Osteocyte (in vitro differentiated cells): ENCODE results near the gene DBP. TPM values are rescaled to one million over a fixed set of nuclear protein-coding genes. Genes with fewer than 3 reads are reported as not detected.

Experiments
- DNase-seq: peaks from one replicate; pipeline ENCODE4 v3.0.0; 2021; ENCODE audit warnings: mixed read lengths; ENCODE audit not compliant: unreplicated experiment; ENCODE audit errors: extremely low spot score
- H3K27ac Mint-ChIP-seq: one replicate; pipeline ENCODE4 v1.8.0; 2021; ENCODE audit warnings: mild to moderate bottlenecking, mixed read lengths; ENCODE audit not compliant: unreplicated experiment
- H3K27me3 Mint-ChIP-seq: one replicate; pipeline ENCODE4 v1.8.0; 2021; ENCODE audit warnings: mixed read lengths; ENCODE audit not compliant: unreplicated experiment
- H3K36me3 Mint-ChIP-seq: one replicate; pipeline ENCODE4 v1.8.0; 2021; ENCODE audit warnings: mixed read lengths; ENCODE audit not compliant: unreplicated experiment
- H3K4me1 Mint-ChIP-seq: one replicate; pipeline ENCODE4 v1.8.0; 2021; ENCODE audit warnings: mixed read lengths; ENCODE audit not compliant: unreplicated experiment
- H3K4me3 Mint-ChIP-seq: one replicate; pipeline ENCODE4 v1.8.0; 2021; ENCODE audit warnings: mild to moderate bottlenecking, moderate library complexity, mixed read lengths; ENCODE audit not compliant: unreplicated experiment
- H3K9me3 Mint-ChIP-seq: one replicate; pipeline ENCODE4 v1.8.0; 2021; ENCODE audit warnings: mixed read lengths; ENCODE audit not compliant: unreplicated experiment
- total RNA-seq: library from RNA; stranded (reverse); gene quantifications from 2 replicates; pipeline ENCODE4 v1.2.1, GENCODE V29; 2021
- TF ChIP-seq, protein P1 (sequence below): fragments of 200-600 bp; sonication (generic); IDR thresholded peaks from 2 replicates; pipeline ENCODE4 v1.5.0; 2021; ENCODE audit warnings: antibody characterized with exemption, mild to moderate bottlenecking, moderate library complexity

The DBP gene
- total RNA-seq, 1 donor from 2014 or later, result 20.3 TPM

DNA sequence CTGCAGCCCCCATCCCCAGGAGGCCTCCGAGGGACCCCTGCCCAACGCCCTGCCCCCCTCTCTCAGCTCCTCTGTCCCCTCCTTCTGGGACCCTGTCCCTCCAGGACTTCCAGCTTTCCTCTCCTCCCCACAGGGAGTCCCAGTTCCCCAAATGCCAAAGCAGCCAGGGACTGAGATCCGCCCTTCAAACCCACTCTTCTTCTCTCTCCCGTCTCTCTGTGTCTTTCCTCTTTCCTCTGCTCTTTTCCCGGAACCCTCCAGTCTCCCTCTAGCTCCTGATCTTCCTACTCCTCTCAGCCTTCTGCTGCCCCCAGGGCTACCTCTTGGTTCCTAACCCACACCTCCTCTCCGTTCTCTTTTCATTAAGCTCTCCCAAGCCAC is 8.4 kb upstream of the DBP start:
- Mint-ChIP-seq H3K27me3 (peaks cover 4% of the 10 kb centered on the region), H3K4me3 (peak overlapping the region; percentile 87), H3K4me1 (peaks cover 30% of the 10 kb centered on the region), H3K36me3 (no peaks in the 10 kb centered on the region), H3K9me3 (no peaks in the 10 kb centered on the region), H3K27ac (peak overlapping the region; percentile 88)
- TF ChIP-seq, protein P1, sequence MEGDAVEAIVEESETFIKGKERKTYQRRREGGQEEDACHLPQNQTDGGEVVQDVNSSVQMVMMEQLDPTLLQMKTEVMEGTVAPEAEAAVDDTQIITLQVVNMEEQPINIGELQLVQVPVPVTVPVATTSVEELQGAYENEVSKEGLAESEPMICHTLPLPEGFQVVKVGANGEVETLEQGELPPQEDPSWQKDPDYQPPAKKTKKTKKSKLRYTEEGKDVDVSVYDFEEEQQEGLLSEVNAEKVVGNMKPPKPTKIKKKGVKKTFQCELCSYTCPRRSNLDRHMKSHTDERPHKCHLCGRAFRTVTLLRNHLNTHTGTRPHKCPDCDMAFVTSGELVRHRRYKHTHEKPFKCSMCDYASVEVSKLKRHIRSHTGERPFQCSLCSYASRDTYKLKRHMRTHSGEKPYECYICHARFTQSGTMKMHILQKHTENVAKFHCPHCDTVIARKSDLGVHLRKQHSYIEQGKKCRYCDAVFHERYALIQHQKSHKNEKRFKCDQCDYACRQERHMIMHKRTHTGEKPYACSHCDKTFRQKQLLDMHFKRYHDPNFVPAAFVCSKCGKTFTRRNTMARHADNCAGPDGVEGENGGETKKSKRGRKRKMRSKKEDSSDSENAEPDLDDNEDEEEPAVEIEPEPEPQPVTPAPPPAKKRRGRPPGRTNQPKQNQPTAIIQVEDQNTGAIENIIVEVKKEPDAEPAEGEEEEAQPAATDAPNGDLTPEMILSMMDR, result no peak
- DNase-seq, result no peak

DNA sequence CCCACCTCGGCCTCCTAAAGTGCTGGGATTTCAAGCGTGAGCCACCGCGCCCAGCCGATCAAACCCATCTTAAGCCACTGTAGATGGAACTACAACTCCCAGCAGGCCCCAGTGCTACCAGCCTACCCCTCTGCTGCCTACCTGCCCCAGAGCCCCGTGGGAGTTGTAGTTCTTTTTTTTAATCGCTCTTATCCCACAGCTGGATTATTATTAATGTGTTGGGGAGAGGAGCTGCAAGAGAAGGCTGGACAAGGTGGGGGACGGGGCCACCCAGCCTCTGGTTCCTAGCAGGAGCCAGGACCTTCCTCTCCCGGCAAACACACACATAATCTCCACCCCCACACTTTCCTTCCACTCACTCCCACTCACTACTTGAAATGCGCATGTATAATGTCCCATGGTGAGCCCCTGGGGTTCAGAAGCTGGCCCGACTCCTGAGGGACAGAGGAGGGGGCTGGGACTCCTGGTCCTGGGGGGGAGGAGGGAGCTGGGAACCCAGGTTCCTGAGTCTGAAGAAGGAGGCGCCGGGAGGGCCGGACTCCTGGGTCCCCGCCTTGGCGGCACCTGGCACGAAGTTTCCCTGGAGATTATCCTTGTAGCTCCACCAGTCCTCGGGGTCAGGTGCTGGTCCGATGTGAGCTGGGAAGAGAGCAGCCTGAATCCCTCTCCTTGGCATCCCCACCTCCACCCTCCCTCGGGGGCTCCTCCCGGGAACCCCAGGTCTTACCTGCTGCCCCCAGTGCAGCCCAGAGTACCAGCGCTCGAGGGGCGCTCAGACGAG is 7.8 kb upstream of the DBP start:
- peak overlapping the region; percentile 88 for H3K27ac Mint-ChIP-seq
- TF ChIP-seq, protein P1, result no peak
- peaks cover 30% of the 10 kb centered on the region for H3K4me1 Mint-ChIP-seq
- no peaks in the 10 kb centered on the region for H3K9me3 Mint-ChIP-seq
- peak overlapping the region; percentile 87 for H3K4me3 Mint-ChIP-seq
- DNase-seq, result no peak
- H3K27me3 Mint-ChIP-seq, result peaks cover 5% of the 10 kb centered on the region
- no peaks in the 10 kb centered on the region for H3K36me3 Mint-ChIP-seq

DNA sequence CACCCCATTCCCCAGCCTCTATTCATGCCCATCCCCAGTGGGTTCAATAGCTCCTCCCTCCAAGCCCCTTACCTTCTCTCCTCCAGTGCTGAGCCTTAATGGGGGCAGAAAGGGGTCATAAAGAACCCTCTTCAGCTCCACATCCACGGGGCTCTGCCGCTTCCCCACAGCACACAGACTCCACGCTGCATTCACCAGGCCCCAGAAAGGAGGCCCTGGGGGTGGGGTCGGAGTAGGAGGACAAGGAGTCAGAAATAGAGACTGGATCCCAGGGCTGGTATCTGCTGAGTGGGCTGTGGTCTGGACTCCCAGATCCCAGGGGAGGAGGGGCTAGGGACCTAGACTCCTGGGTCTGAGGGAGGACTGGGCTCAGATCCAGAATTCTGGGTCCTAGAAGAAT is 7.2 kb upstream of the DBP start:
- DNase-seq, result no peak
- Mint-ChIP-seq H3K27ac (no peak overlapping the region), H3K36me3 (no peaks in the 10 kb centered on the region), H3K27me3 (peaks cover 6% of the 10 kb centered on the region), H3K4me3 (peak overlapping the region; percentile 87), H3K4me1 (peaks cover 26% of the 10 kb centered on the region), H3K9me3 (no peaks in the 10 kb centered on the region)
- TF ChIP-seq, protein P1, result no peak

DNA sequence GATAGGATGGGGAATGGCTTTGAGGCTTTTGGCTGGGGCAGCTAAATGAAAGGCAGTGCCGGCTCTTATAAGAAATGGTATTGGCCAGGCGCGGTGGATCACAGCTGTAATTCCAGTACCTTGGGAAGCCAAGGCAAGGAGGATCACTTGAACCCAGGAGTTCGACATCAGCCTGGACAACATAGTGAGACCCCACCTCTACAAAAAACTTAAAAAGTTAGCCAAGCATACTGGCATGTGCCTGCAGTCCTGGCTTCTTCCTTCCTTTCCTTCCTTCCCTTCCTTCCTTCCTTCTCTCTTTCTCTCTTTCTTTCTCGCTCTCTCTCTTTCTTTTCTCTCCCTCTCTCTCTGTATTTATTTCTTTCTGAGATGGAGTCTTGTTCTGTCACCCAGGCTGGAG is 5.7 kb upstream of the DBP start:
- TF ChIP-seq, protein P1, result no peak
- H3K4me3 Mint-ChIP-seq, result no peak overlapping the region
- peaks cover 6% of the 10 kb centered on the region for H3K27me3 Mint-ChIP-seq
- peaks cover 30% of the 10 kb centered on the region for H3K4me1 Mint-ChIP-seq
- H3K9me3 Mint-ChIP-seq, result no peaks in the 10 kb centered on the region
- no peak for DNase-seq
- no peaks in the 10 kb centered on the region for H3K36me3 Mint-ChIP-seq
- no peak overlapping the region for H3K27ac Mint-ChIP-seq

DNA sequence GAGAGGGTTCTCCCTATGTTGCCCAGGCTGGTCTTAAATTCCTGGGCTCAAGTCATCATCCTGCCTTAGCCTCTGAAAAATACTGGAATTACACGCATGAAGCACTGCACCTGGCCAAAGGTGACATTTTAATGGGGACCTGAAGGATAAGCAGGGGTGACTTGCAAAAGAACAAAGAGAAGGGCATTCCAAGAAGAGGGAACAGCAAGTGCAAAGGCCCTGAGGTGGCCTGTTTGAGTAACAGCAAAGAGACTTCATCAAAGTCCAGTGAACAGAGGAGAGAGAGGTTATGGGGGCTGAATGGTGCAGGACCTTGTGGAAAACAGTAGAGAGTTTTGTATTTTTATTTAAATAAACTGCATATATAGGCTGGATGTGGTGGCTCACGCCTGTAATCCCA is 4.7 kb upstream of the DBP start:
- Mint-ChIP-seq H3K4me1 (peaks cover 33% of the 10 kb centered on the region), H3K27me3 (peaks cover 6% of the 10 kb centered on the region), H3K36me3 (no peaks in the 10 kb centered on the region), H3K9me3 (no peaks in the 10 kb centered on the region), H3K27ac (no peak overlapping the region), H3K4me3 (no peak overlapping the region)
- DNase-seq, result no peak
- TF ChIP-seq, protein P1, result no peak
